DMS79 (cell line): ENCODE measurements around the gene CD244.
"Not testable (repeated sequence)": the region's sequence is repeated elsewhere in the genome, so short reads cannot be mapped to it uniquely, and the experiment has no call there.

Experiments
- DNase-seq: peaks from one replicate; lab custom pipeline; 2025; lab: John Stamatoyannopoulos, UW

CD244 gene

GRCh38 chr1:160811147-160811546, 51.5 kb downstream of the CD244 start:
- no peak for DNase-seq

GRCh38 chr1:160810486-160810885, 52.2 kb downstream of the CD244 start:
- no peak for DNase-seq

GRCh38 chr1:160808289-160808688, 54.4 kb downstream of the CD244 start:
- DNase-seq = no peak

GRCh38 chr1:160807738-160808137, 54.9 kb downstream of the CD244 start:
- no peak for DNase-seq

- no peak for DNase-seq
These were observed 55.4 kb downstream of the CD244 start for GRCh38 chr1:160807247-160807646.

DNA sequence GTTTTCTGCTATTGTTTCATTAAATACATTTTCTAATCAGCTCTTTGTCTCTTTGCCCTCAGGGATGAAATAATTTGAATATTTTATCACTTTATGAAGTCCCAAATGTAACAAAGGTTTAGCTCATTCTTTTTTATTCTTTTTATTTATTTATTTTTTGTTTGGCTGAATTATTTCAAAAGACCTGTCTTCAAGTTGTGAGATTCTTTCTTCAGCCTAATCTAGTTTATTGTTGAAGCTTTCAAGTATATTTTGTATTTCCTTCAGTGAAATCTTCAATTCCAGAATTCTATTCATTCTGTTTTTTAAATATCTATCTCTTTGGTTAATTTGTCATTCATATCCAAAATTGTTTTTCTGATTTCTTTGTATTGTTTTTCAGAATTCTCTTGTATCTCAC, 55.9 kb downstream of the CD244 start:
- no peak for DNase-seq

GRCh38 chr1:160806109-160806665, 56.5 kb downstream of the CD244 start:
- DNase-seq = no peak

DNA sequence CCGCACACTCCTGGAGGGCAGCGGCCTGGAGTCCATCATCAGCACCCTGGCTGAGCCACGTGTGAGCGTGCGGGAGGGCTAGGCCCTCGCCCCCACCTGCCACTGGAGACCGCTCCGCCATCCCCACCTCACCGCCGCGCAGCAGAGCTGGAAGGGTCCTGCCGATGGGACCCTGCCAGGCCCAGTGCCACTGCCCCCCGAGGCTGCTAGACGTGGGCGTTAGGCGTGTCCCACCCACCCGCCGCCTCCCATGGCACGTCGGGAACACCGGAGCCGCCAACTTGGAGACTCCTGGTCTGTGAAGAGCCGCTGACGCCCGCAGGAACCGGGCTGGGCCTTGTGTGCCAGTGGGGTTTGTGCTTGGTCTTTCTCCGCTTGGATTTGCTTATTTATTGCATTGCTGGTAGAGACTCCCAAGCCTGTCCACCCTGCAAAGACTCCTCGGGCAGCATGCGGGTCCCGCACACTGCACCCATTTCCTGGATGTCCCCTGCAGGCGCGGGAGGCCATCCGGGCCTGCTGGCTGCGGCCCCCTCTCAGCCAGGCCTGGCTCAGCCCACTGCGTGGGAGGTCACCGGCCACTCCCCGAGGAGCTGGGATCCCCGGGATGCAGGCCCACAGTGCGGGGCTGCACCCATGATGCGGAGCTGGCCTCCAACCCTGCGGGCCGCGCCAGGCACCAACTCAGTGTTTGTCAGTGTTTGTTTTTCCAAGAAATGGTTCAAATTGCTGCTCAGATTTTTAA, 60.7 kb downstream of the CD244 start:
- DNase-seq = no peak

DNA sequence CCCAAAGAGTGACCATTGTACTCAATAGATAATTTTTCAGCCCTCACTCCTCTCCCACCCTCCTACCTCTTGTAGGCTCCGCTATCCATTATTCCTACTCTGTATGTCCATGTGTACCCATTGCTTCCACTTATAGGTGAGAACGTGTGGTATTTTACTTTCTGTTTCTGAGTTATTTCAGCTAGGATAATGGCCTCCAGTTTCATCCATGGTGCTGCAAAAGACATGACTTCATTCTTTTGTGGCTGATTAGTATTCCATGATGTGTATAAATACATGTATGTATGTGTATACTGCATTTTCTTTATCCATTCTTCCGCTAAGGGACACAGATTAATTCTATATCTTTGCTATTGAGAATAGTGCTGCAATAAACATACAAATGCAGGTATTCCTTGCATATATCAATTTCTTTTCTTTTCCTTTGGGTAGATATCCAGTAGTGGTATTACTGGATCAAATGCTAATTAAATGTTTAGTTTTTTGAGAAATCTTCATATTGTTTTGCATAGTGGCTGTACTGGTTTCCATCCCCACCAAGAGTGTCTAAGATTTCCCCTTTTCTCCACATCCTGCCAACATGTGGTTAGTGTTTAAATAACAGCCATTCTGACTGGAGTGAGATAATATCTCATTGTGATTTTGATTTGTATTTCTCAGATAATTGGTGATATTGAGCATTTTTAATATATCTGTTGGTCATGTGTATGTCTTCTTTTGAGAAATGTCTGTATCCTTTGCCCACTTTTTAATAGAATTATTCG, 61.9 kb downstream of the CD244 start:
- DNase-seq = no peak

GRCh38 chr1:160800142-160800541, 62.5 kb downstream of the CD244 start:
- no peak for DNase-seq

- no peak for DNase-seq
These were observed 63.0 kb downstream of the CD244 start for GRCh38 chr1:160799641-160800040.

DNA sequence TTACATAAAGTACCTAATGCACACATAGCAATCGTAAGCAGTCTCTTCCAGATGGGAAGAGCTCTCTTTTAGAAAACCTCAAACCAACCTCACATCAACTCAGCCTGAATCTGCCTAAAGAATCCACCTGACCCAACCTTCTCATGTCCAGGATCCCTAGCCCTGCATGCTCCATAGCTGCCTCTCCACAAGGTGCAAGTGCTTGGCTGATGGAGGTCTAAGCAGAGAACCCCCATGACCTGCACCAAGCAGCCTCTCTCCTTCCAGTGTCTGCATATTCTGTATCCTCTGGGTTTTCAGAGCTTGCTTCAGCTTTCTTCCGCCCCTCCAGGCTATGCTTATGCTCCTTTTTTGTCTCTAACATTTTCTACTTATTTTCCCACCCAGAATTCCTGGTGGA, 64.2 kb downstream of the CD244 start:
- DNase-seq = no peak

DNA sequence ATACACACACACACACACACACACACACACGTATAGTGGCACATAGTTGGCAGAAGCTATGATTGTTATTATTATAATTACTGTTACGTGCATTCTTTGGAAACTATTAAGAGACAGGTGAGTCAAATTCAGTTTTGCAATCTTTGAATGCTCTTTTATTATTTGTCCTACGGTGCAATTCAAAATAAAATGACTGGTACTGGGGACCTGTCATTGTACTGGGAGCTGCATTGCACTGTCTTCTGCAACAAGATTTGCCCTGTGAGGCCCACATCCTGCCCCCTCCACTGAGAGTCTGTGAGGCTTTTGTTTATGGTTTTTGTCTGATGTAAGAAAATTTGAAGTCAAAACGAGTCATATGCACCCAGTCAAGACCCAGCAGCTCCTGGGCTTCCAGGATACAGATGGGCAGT, 64.8 kb downstream of the CD244 start:
- DNase-seq = no peak

- DNase-seq = no peak
These were observed 65.4 kb downstream of the CD244 start for GRCh38 chr1:160797271-160797709.

DNA sequence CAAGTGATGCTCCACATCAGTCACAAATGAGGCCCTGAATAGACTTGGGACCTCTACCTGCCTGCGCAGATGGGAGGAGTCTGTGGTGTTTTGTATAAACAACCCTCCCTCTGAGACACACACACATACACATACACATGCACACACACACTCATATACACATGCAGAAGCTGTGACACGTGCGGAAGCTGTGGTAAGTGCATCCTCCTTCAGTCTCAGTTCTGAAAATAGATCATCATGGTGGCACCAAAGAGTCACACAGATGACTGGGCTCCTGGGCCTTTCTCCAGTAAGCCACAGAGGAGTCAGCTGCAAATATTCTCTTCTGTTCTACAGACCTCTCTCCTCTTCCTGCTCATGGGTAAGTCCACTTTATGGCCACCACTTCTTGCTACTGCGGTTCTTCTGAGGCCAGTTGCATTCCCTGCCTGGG, 66.7 kb downstream of the CD244 start, which contains the start of gene LY9:
LY9 (plus strand) TSS at position 224 of the 433 bp plus-strand sequence; CDS start at position 238, 14 bp downstream.
- no peak for DNase-seq

DNA sequence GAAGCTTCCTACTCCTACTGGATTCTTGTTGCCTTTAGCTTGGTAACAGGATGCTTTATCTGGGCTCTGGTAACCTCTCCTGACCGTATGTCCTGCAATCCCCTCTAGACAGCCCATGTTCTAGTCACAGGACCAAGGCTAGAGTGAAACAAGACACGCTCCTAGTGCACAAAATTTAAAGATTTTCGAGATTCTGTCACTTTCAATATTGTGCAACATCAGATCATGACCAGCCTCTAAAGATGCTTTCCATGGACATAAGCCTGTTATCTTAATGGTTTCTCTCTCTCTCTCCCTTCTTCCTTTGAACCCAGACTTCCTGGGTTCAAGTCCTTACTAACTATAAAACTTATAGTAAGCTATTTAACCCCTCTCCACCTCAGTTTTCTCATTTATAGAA, 68.3 kb downstream of the CD244 start:
- DNase-seq = no peak

DNA sequence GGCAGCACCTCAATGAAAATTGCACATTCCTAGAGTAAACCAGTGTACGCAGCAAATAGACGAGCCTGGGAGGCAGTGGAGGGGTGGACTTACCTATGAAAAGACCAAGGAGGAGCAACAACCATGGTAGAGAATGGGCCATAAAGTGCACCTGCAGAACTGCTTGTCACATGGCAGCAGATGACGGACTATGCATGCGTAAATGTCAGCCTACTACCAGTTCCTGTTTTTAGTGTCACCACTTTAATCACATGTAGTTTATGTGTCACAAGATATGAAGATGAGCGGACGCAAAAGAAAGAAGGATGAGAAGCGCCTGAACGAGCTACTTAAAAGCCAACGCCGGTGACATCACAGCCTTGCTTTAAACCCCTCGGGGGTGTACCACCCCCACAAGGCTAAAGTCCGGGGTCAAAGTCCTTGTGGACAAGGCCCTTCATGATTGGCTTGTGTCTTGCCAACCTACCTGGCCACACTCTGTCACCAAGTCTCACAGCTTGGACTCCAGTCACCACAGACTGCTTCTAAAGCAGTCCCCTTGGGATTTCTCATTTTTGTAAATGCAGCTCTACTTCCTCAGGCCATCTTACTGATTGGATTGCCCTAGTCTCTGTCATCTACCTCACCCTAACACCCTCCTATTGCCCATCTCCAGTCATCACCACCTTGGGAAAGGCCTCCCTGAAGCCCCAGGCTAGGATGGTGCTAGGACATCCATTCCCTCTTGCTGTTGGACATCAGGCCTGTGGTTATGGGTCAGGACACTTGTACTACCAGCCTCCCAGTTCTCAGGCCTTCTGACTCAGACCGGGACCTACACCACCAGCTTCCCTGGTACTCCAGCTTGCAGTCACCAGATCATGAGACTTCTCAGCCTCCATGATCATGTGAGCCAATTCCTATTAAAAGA, 72.7 kb downstream of the CD244 start:
- DNase-seq = no peak

GRCh38 chr1:160789051-160789701, 73.5 kb downstream of the CD244 start:
- DNase-seq = no peak

- not testable (repeated sequence) for DNase-seq
These were observed 79.5 kb downstream of the CD244 start for GRCh38 chr1:160782988-160783765.

DNA sequence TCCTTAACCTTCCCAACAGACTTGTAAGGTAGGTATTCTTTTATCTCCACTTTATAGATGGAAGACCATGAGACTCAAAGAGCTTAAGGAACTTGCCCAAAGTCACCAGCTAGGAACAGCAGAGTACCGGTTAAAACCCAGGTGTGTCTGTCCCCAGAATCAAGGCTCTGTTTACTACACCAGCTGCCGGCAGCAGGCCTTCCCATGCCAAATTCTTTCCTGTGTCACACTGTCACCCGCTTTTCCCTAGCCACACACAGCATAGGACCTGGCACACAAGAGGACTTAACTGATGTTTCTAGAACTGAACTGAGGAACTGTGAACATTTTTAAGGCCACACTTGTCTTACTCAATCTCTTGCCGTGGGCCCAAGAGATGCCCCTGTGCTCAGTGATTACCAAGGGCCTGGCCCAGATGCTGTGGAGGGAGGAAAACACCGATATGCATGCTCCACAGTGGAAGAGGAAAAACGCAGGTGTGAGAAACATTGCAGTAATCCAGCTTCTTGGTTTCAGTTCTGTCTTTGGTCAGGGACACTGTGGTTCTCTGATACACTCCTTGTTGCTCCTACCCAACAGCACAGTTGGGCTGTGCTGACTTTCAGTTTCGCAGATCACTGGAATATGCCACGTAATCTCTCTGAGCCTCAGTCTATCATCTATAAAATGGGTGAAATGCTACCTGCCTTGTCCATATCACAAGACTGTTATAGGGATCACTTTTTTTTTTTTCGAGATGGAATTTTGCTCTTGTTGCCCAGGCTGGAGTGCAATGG, 80.6 kb downstream of the CD244 start:
- DNase-seq = no peak
